ENCODE measurements around the gene NUDT2.

Gene NUDT2

GRCh38 chr9:34310215-34310614 lies 19.2 kb upstream of the NUDT2 start:
- no peak overlapping the region for H3K4me3 ChIP-seq (ENCODE audit: low read length)
- H3K27me3 ChIP-seq (ENCODE audit: control insufficient read depth, low read length): no peaks in the 10 kb centered on the region
- no peaks in the 10 kb centered on the region for H3K9me2 ChIP-seq (replicated peaks; ENCODE audit: control insufficient read depth, low read length)
- peaks cover 30% of the 10 kb centered on the region for H3K79me2 ChIP-seq (ENCODE audit: control insufficient read depth, low read length)
- H3F3A ChIP-seq (ENCODE audit: control insufficient read depth, insufficient read depth): no peaks in the 10 kb centered on the region
- H3K36me3 ChIP-seq (ENCODE audit: control insufficient read depth, low read length): peaks cover 23% of the 10 kb centered on the region
- no peak for TF ChIP-seq EZH2phosphoT487 (IDR thresholded peaks at IDR 0.05; ENCODE audit: borderline replicate concordance, low read length)
- no peak for TF ChIP-seq CTCF (IDR thresholded peaks at IDR 0.05; ENCODE audit: low read depth, low read length, poor library complexity, severe bottlenecking)
- H3K4me1 ChIP-seq (ENCODE audit: control insufficient read depth, low read length): no peaks in the 10 kb centered on the region
- H4K20me1 ChIP-seq (ENCODE audit: control insufficient read depth, insufficient read depth, low read depth, low read length): no peaks in the 10 kb centered on the region
- H3K4me2 ChIP-seq (ENCODE audit: low read length): no peak overlapping the region
- no peaks in the 10 kb centered on the region for H3K9me3 ChIP-seq (ENCODE audit: control insufficient read depth, insufficient read depth, low read length)
- no peak overlapping the region for H3K27ac ChIP-seq (ENCODE audit: low read depth, low read length)

DNA sequence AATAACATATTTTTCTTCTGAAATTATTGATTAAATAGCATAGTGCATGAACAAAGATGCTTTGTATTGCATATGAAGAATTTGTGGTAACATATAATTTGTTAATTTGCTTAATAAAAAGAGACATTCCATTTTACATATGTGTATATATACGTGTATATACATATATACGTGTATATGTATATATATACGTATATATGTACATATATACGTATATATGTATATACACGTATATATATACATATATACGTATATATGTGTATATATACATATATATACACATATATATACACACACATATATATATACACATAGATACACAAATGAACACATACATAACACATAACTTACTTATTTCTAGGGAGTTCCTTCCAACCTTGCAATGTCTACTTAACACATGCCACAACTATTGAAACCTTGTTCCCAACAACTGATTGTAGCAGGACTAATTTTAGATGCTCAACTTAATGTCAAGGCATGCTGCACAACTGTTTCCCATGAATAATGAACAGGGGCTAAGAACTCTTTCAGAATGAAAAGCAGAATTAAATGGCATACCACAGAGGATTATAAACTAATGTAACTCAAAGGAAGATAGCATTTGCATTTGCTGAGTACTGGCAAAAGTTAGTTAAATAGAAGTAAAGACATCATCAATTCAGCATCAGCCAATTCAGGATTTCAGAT lies 17.7 kb upstream of the NUDT2 start:
- H3K9me2 ChIP-seq (replicated peaks; ENCODE audit: control insufficient read depth, low read length): no peaks in the 10 kb centered on the region
- H3K27me3 ChIP-seq (ENCODE audit: control insufficient read depth, low read length): no peaks in the 10 kb centered on the region
- H3K4me2 ChIP-seq (ENCODE audit: low read length): no peak overlapping the region
- TF ChIP-seq CTCF (IDR thresholded peaks at IDR 0.05; ENCODE audit: low read depth, low read length, poor library complexity, severe bottlenecking) (no peak), EZH2phosphoT487 (IDR thresholded peaks at IDR 0.05; ENCODE audit: borderline replicate concordance, low read length) (no peak)
- peaks cover 19% of the 10 kb centered on the region for H3K36me3 ChIP-seq (ENCODE audit: control insufficient read depth, low read length)
- peaks cover 41% of the 10 kb centered on the region for H3K79me2 ChIP-seq (ENCODE audit: control insufficient read depth, low read length)
- no peak overlapping the region for H3K4me3 ChIP-seq (ENCODE audit: low read length)
- H3K9me3 ChIP-seq (ENCODE audit: control insufficient read depth, insufficient read depth, low read length): no peaks in the 10 kb centered on the region
- H3K27ac ChIP-seq (ENCODE audit: low read depth, low read length): no peak overlapping the region
- H3F3A ChIP-seq (ENCODE audit: control insufficient read depth, insufficient read depth): no peaks in the 10 kb centered on the region
- H4K20me1 ChIP-seq (ENCODE audit: control insufficient read depth, insufficient read depth, low read depth, low read length): no peaks in the 10 kb centered on the region
- no peaks in the 10 kb centered on the region for H3K4me1 ChIP-seq (ENCODE audit: control insufficient read depth, low read length)

DNA sequence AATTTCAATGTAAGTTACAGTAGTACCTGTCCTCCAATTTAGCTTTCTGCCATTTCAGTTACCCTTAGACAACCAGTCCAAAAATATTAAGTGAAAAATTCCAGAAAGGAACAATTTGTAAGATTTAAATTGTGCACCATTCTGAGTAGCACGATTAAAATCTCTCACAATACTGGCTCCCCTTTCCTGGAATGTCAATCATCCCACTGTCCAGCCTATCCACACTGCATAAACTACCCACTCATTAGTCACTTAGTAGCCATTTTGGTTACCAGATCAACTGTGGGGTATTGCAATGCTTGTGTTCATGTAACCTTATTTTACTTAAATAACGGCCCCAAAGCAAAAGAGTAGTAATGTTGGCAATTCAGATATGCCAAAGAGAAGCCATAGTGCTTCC lies 11.9 kb upstream of the NUDT2 start:
- no peaks in the 10 kb centered on the region for H3F3A ChIP-seq (ENCODE audit: control insufficient read depth, insufficient read depth)
- H3K27me3 ChIP-seq (ENCODE audit: control insufficient read depth, low read length): no peaks in the 10 kb centered on the region
- H3K79me2 ChIP-seq (ENCODE audit: control insufficient read depth, low read length): peaks cover 77% of the 10 kb centered on the region
- no peak overlapping the region for H3K4me2 ChIP-seq (ENCODE audit: low read length)
- peaks cover 7% of the 10 kb centered on the region; the same call in 1 of the 2 replicates for H3K36me3 ChIP-seq (ENCODE audit: control insufficient read depth, low read length)
- TF ChIP-seq CTCF (IDR thresholded peaks at IDR 0.05; ENCODE audit: low read depth, low read length, poor library complexity, severe bottlenecking) (no peak), EZH2phosphoT487 (IDR thresholded peaks at IDR 0.05; ENCODE audit: borderline replicate concordance, low read length) (no peak)
- H3K9me2 ChIP-seq (replicated peaks; ENCODE audit: control insufficient read depth, low read length): no peaks in the 10 kb centered on the region
- H3K27ac ChIP-seq (ENCODE audit: low read depth, low read length): no peak overlapping the region
- no peaks in the 10 kb centered on the region for H3K9me3 ChIP-seq (ENCODE audit: control insufficient read depth, insufficient read depth, low read length)
- H3K4me1 ChIP-seq (ENCODE audit: control insufficient read depth, low read length): peaks cover 13% of the 10 kb centered on the region
- H3K4me3 ChIP-seq (ENCODE audit: low read length): no peak overlapping the region
- no peaks in the 10 kb centered on the region for H4K20me1 ChIP-seq (ENCODE audit: control insufficient read depth, insufficient read depth, low read depth, low read length)

All from DOHH2 (cell line).